K562 (cell line): ENCODE data around the gene KDM4C. TPM values are rescaled to one million over a fixed set of nuclear protein-coding genes. Genes with fewer than 3 reads are reported as not detected.
A peak's percentile ranks its signal among the peaks of the same experiment; 100 is the strongest.

Source experiments
- ATAC-seq: fragments of 200-7000 bp; cut with Tn5 transposase; 3 replicates; pipeline ENCODE4 v1.9.1; 2020; ENCODE audit warnings: moderate library complexity
- BruUV-seq: library from RNA; stranded (reverse); fragments of 400-500 nt; replicated peaks from 2 replicates; lab custom pipeline; 2021; lab: Mats Ljungman, UMichigan
- CTCF ChIA-PET: fragments of 300-600 bp; formaldehyde crosslinking; extraction: SDS; loops from one replicate; lab custom pipeline; 2021; ENCODE audit warnings: low intra/inter-chr PET ratio; lab: Yijun Ruan, JAX
- POLR2A ChIA-PET: fragments of 300-600, 350-650 bp; sonication (Branson Sonifier 250); formaldehyde crosslinking; extraction: SDS; loops from one replicate; lab custom pipeline; 2021; ENCODE audit warnings: antibody characterized with exemption, inconsistent platforms; lab: Yijun Ruan, JAX
- DNase-seq, 4 experiments: peaks; one replicate each; pipeline versions ENCODE4 v3.0.0 to v3.0.0-alpha.2; 2011 to 2018; ENCODE audit warnings: low spot score in 3 of 4, mixed read lengths in 3 of 4; ENCODE audit errors: extremely low read depth in 1 of 4
- FAIRE-seq: peaks from 2 replicates; lab custom pipeline; 2011; peaks lifted over from hg19 to GRCh38; lab: Jason Lieb, UNC
- H2AFZ ChIP-seq: 2 replicates; pipeline ENCODE4 v1.6.0; 2011; ENCODE audit warnings: low read depth, low read length, control low read depth, inconsistent platforms
- H3K27ac ChIP-seq: fragments of 200-600 bp; 3 replicates; pipeline ENCODE4 v1.8.0; 2011; ENCODE audit warnings: low read depth, mild to moderate bottlenecking, control low read depth, inconsistent platforms, low read length, moderate library complexity, mixed read lengths; ENCODE audit errors: extremely low read depth
- H3K27me3 ChIP-seq, 2 experiments: fragments of 300-600 bp in 1 of 2; 2 replicates in 1 of 2; 3 replicates in 1 of 2; pipeline versions ENCODE4 v1.6.0 to v1.8.0; 2011; ENCODE audit warnings: inconsistent platforms in 2 of 2, low read length in 2 of 2, mild to moderate bottlenecking in 1 of 2, mixed read lengths in 1 of 2, moderate library complexity in 1 of 2; ENCODE audit not compliant: control insufficient read depth in 2 of 2, insufficient read depth in 2 of 2
- H3K36me3 ChIP-seq: fragments of 300-600 bp; 3 replicates; pipeline ENCODE4 v1.8.0; 2011; ENCODE audit warnings: mild to moderate bottlenecking, low read length, inconsistent platforms; ENCODE audit not compliant: control insufficient read depth, insufficient read depth
- H3K4me1 ChIP-seq, 2 experiments: fragments of 200-600 bp in 1 of 2; replicated peaks in 1 of 2; 2 replicates in 1 of 2; 3 replicates in 1 of 2; pipeline versions ENCODE4 v1.5.1 to v1.8.0; 2011; ENCODE audit warnings: inconsistent platforms in 2 of 2, low read length in 2 of 2, mild to moderate bottlenecking in 1 of 2, mixed read lengths in 1 of 2, moderate library complexity in 1 of 2; ENCODE audit not compliant: control insufficient read depth in 2 of 2, insufficient read depth in 2 of 2
- H3K4me2 ChIP-seq: 2 replicates; pipeline ENCODE4 v1.6.1; 2011; ENCODE audit warnings: low read length, control low read depth, inconsistent platforms, mixed read lengths; ENCODE audit not compliant: insufficient read depth
- H3K4me3 ChIP-seq: fragments of 200-600 bp; sonication (generic), shearing (Covaris generic); 2 replicates; pipeline ENCODE4 v1.5.1; 2016; ENCODE audit warnings: control low read depth, inconsistent platforms
- H3K79me2 ChIP-seq: fragments of 200-600 bp; 3 replicates; pipeline ENCODE4 v1.8.0; 2011; ENCODE audit warnings: low read length, inconsistent platforms; ENCODE audit not compliant: control insufficient read depth, insufficient read depth
- H3K9ac ChIP-seq, 2 experiments: 2 replicates each; pipeline versions ENCODE4 v1.6.0 to v1.6.1; 2011; ENCODE audit warnings: low read depth in 2 of 2, low read length in 2 of 2, control low read depth in 1 of 2, inconsistent platforms in 1 of 2, mild to moderate bottlenecking in 1 of 2, mixed read lengths in 1 of 2; ENCODE audit not compliant: insufficient read depth in 1 of 2
- H3K9me1 ChIP-seq: one replicate; pipeline ENCODE4 v1.6.0; 2011; ENCODE audit warnings: inconsistent platforms, mild to moderate bottlenecking, low read length, moderate library complexity; ENCODE audit not compliant: control insufficient read depth, insufficient read depth
- H3K9me3 ChIP-seq: replicated peaks from 2 replicates; pipeline ENCODE4 v1.5.1; 2011; ENCODE audit warnings: low read depth, low read length, inconsistent platforms; ENCODE audit not compliant: control insufficient read depth, insufficient read depth
- H4K20me1 ChIP-seq: replicated peaks from 2 replicates; pipeline ENCODE4 v1.6.1; 2011; ENCODE audit warnings: low read length, inconsistent platforms, mixed read lengths; ENCODE audit not compliant: control insufficient read depth, insufficient read depth
- ATF1 ChIP-seq, 2 experiments: fragments of 450-650 bp in 1 of 2; IDR thresholded peaks; 2 replicates each; pipeline ENCODE4 v1.6.1; 2016; ENCODE audit warnings: missing compliant biosample characterization in 1 of 2, missing genetic modification characterization in 1 of 2
- CTCF ChIP-seq, 3 experiments: IDR thresholded peaks in 2 of 3; conservative IDR thresholded peaks in 1 of 3; 2 replicates each; pipeline ENCODE4 v1.5.1; 2011 to 2012; ENCODE audit warnings: low read length in 3 of 3, mild to moderate bottlenecking in 3 of 3, control low read depth in 2 of 3, improper control_type of control experiment in 1 of 3, inconsistent platforms in 1 of 3, low read depth in 1 of 3, mixed read lengths in 1 of 3, moderate library complexity in 1 of 3; ENCODE audit not compliant: insufficient read depth in 2 of 3
- PCBP2 ChIP-seq: fragments of 200-400 bp; formaldehyde crosslinking; IDR thresholded peaks from 2 replicates; pipeline ENCODE4 v1.6.1; 2018; ENCODE audit warnings: low read length, low read depth, mild to moderate bottlenecking, moderate library complexity; ENCODE audit not compliant: poor library complexity, severe bottlenecking
- RAD21 ChIP-seq, 2 experiments: fragments of 250-450 bp in 1 of 2; fragments of 450-650 bp in 1 of 2; sonication (Bioruptor Pico) in 1 of 2; formaldehyde crosslinking in 1 of 2; IDR thresholded peaks in 1 of 2; conservative IDR thresholded peaks in 1 of 2; 2 replicates each; pipeline versions ENCODE4 v1.4.0 to v1.8.0; 2020 to 2022; ENCODE audit warnings: mild to moderate bottlenecking in 2 of 2, moderate library complexity in 1 of 2
- SMC3 ChIP-seq: conservative IDR thresholded peaks from 2 replicates; pipeline ENCODE4 v1.6.1; 2011; ENCODE audit warnings: low read depth, low read length, improper control_type of control experiment; ENCODE audit not compliant: insufficient read depth
- WGBS: fragments of 100-300 bp; shearing (Covaris generic); methylation state at CpG from one replicate; pipeline ENCODE4 v1.1.6; 2016; ENCODE audit warnings: low coverage, mixed read lengths; ENCODE audit not compliant: insufficient coverage; ENCODE audit errors: missing lambda C conversion rate; 5-methylcytosine and 5-hydroxymethylcytosine counted together
- in situ Hi-C: fragments of 300-500 bp; cut with MboI; formaldehyde crosslinking; loops from 4 replicates; pipeline ENCODE4 v1.15.0; 2018; ENCODE audit warnings: inconsistent platforms, mixed read lengths
- intact Hi-C: fragments of 100-400 bp; cut with micrococcal nuclease; formaldehyde crosslinking; loops from 2 replicates; pipeline ENCODE4 v1.14.2; 2022
- polyA plus RNA-seq, 8 experiments: library from polyadenylated mRNA; depleted of rRNA in 4 of 8; stranded (reverse) in 5 of 8; unstranded in 3 of 8; fragments of >200 nt; fragmentation: Nextera tagmentation in 2 of 8; fragmentation: Illumina TruSeq in 1 of 8; extraction: Ambion mirVana in 2 of 8; extraction: Trizol in 1 of 8; gene quantifications; 2 replicates each; pipeline versions ENCODE4 v1.2.1 to v1.2.3, GENCODE V29; 2011 to 2014; ENCODE audit warnings: inconsistent platforms in 1 of 8, missing spikeins in 1 of 8
- total RNA-seq, 7 experiments: library from RNA; depleted of rRNA in 6 of 7; stranded (reverse); fragments of >200 nt in 6 of 7; fragmentation: Illumina TruSeq in 2 of 7; extraction: Trizol in 2 of 7; gene quantifications; 2 replicates each; pipeline versions ENCODE4 v1.2.1 to v1.2.3, GENCODE V29; 2011 to 2021; ENCODE audit warnings: low replicate concordance in 1 of 7
- TF ChIP-seq, protein P1 (sequence below), 2 experiments: fragments of 450-650 bp; formaldehyde crosslinking in 1 of 2; IDR thresholded peaks; 2 replicates each; pipeline versions ENCODE4 v1.4.0 to v1.6.1; 2014 to 2020; ENCODE audit warnings: mild to moderate bottlenecking in 2 of 2, borderline replicate concordance in 1 of 2, low read depth in 1 of 2

KDM4C gene
- total and polyA plus RNA-seq, 9 of the 15 experiments (the other 6 are each of a cell fraction or from before 2014, with no cell fraction given) = 5.4 to 17.0 (median 12.6) TPM

GRCh38 chr9:7186175-7186574 lies 428.4 kb downstream of the KDM4C start:
- no peaks in the 10 kb centered on the region for H3K9me1 ChIP-seq
- no peaks in the 10 kb centered on the region for H3K4me1 ChIP-seq
- no peak overlapping the region for H3K4me3 ChIP-seq
- no peak overlapping the region for H3K4me2 ChIP-seq
- in situ Hi-C loops (loop anchor here (25.0 kb wide), 1 partner anchor 274 kb away; no protein-coding TSS in a partner anchor), intact Hi-C loops (loop anchor here (1.0 to 2.0 kb wide), 2 partner anchors 133 to 276 kb away; no protein-coding TSS in a partner anchor)
- no peak overlapping the region for H3K27ac ChIP-seq
- no peaks in the 10 kb centered on the region for H3K36me3 ChIP-seq
- H3K9ac ChIP-seq = no peak overlapping the region
- WGBS = 0% methylated on average over 1 of the region's 1 CpG
- POLR2A ChIA-PET = no interaction called here
- no TSS peak for BruUV-seq
- H2AFZ ChIP-seq = no peak overlapping the region
- peak; percentile 11 to 38 (median 25) for DNase-seq
- no peaks in the 10 kb centered on the region for H3K27me3 ChIP-seq
- no peaks in the 10 kb centered on the region for H3K79me2 ChIP-seq
- CTCF ChIA-PET = interaction anchor here (0.6 kb wide), 1 partner anchor 234 kb away, joined by 5 read pairs; no protein-coding TSS in a partner anchor
- H4K20me1 ChIP-seq = no peaks in the 10 kb centered on the region
- FAIRE-seq = peak; percentile 82
- TF ChIP-seq, protein P1, sequence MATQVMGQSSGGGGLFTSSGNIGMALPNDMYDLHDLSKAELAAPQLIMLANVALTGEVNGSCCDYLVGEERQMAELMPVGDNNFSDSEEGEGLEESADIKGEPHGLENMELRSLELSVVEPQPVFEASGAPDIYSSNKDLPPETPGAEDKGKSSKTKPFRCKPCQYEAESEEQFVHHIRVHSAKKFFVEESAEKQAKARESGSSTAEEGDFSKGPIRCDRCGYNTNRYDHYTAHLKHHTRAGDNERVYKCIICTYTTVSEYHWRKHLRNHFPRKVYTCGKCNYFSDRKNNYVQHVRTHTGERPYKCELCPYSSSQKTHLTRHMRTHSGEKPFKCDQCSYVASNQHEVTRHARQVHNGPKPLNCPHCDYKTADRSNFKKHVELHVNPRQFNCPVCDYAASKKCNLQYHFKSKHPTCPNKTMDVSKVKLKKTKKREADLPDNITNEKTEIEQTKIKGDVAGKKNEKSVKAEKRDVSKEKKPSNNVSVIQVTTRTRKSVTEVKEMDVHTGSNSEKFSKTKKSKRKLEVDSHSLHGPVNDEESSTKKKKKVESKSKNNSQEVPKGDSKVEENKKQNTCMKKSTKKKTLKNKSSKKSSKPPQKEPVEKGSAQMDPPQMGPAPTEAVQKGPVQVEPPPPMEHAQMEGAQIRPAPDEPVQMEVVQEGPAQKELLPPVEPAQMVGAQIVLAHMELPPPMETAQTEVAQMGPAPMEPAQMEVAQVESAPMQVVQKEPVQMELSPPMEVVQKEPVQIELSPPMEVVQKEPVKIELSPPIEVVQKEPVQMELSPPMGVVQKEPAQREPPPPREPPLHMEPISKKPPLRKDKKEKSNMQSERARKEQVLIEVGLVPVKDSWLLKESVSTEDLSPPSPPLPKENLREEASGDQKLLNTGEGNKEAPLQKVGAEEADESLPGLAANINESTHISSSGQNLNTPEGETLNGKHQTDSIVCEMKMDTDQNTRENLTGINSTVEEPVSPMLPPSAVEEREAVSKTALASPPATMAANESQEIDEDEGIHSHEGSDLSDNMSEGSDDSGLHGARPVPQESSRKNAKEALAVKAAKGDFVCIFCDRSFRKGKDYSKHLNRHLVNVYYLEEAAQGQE (IDR thresholded peaks at IDR 0.05; ENCODE audit: borderline replicate concordance) = peak; percentile 64
- TF ChIP-seq, protein P1 (CRISPR knock-in tag; IDR thresholded peaks at IDR 0.05; ENCODE audit: low read depth) = no peak
- TF ChIP-seq CTCF (IDR thresholded peaks at IDR 0.05 in 2 of 3, conservative IDR thresholded peaks at IDR 0.05 in 1 of 3; ENCODE audit: insufficient read depth in 2 of 3, low read depth in 1 of 3, low read length in 3 of 3) (peak; percentile 55 to 67 (median 59)), PCBP2 (no peak), ATF1 (CRISPR knock-in tag; IDR thresholded peaks at IDR 0.05) (no peak), ATF1 (tag; IDR thresholded peaks at IDR 0.05) (no peak), SMC3 (peak; percentile 38), RAD21 (CRISPR knock-in tag; conservative IDR thresholded peaks at IDR 0.05 in 1 of 2, IDR thresholded peaks at IDR 0.05 in 1 of 2) (peak; percentile 25 to 70; a peak in 2 of 4 replicates)
- peak; percentile 59; the same call in 2 of the 3 replicates for ATAC-seq
- 0 out of 2 replicates have a peak, but pooled peaks cover 3% of the 10 kb centered on the region for H3K9me3 ChIP-seq
